GM18519 (cell line): ENCODE results near the gene KCNK5.

Source experiments
- ATAC-seq: cut with Tn5 transposase; IDR thresholded peaks from one replicate; pipeline ENCODE4 v1.9.1; 2021; ENCODE audit warnings: mild to moderate bottlenecking, moderate library complexity; ENCODE audit not compliant: unreplicated experiment, low FRiP score

KCNK5 gene

DNA sequence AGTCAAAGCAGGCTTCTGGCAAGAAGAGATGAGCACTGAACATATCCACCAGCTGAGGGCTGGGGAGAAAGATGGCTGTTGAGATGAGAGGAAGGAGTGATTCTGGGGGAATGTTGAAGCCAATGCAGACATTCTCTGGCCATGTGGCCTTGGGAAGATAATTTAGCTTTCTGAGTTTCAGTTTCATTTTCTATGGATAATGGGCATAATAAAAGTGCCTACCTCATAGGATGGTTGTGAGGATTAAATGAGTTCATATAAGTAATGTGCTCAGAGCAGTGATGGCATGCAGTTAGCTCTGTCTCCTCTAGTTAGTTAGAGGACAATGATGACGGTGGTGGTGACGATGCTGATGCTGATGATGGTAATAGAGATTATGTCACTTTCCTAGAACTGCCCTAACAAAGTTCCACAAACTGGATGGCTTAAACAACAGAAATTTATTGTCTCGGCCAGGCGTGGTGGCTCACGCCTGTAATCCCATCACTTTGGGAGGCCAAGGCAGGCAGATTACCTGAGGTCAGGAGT is 18.5 kb upstream of the KCNK5 start:
- no peak for ATAC-seq

DNA sequence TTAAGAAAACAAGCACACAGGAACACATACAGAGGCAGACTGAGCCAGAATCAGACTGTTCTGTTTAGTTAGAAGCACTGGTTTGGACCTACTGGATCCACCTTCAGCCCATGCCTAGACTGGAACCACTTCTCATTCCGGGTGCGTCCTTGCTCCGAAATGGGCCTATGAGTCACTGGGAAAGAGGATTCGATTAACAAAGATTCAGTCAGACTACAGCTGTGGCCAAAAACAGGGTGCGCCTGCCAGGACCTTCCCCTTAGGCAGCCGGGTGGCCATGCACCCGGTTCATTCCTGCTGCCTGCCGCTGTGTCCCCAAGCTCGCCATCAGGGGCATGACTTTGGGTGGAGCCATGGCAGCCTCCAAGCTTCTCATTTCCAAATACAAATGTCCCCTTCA is 14.5 kb upstream of the KCNK5 start:
- ATAC-seq = no peak

DNA sequence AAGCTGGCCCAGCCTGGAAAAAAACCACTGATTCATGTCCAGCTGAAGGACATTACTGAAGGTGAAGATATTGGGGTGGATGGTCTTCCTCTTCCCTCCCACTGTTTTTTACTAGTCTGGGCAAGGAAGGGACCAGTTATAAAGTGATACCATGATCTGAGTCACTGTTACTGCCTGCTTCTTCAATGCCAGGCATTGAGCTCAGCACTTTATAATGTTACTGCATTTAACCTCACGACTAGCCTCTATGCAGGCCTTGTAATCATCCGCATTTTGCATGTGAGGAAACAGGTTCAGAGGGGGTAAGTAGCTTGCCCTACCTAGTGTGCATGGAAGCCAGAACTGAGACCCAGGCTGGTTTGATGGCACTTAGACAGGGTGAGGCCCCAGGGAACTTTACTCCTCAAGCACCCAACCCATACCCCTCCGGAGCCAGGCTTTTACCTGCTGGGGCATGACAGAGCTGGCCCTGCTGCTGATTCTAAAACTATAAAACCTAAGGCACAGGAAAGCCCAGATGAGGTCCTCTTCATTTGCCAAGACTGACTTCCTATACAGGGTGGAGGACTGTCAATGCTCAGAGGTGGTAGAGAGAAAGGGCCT is 11.0 kb upstream of the KCNK5 start:
- ATAC-seq = no peak

- ATAC-seq = no peak
These were observed 10.4 kb upstream of the KCNK5 start for GRCh38 chr6:39239527-39240154.

GRCh38 chr6:39236742-39237141 is 7.5 kb upstream of the KCNK5 start:
- ATAC-seq = no peak

DNA sequence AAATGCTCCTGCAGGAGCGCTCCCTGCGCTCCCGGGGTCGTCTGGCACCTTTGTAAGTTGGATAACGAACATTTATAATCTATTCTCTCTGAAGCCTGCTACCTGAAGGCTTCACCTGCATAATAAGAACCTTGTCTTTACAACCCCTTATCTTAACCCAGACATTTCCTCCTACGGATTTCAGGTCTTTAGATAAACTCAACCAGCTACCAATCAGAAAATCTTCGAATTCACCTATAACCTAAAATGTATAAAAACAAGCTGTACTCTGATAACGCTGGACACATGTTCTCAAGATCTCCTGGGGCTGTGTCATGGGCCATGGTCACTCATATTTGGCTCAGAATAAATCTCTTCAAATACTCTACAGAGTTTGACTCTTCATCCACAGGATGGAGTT is 4.1 kb upstream of the KCNK5 start:
- no peak for ATAC-seq

- no peak for ATAC-seq
These were observed 2.4 kb upstream of the KCNK5 start for GRCh38 chr6:39231521-39232243.

GRCh38 chr6:39230654-39231035 is 1.4 kb upstream of the KCNK5 start:
- ATAC-seq = no peak

- no peak for ATAC-seq
These were observed 934 bp downstream of the KCNK5 start for GRCh38 chr6:39228111-39228971.

DNA sequence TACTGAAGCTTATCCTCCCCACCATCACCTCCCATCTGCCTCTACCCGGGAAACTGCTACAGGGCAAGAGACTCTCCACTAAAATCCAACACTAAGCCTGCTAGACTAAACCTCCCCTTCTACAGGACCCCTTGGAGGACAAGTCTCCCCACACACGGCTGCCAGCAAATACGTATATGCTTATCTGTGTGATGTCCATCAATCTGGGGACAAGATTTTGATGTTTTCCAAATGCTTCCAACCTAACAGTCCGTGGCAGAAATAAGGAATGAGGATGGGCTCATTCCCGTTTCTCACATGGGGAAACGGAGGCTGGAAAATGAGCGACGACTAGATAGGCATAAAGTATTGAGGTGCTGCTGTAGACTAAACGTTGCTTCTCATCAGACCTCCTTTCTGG is 1.8 kb downstream of the KCNK5 start:
- no peak for ATAC-seq

DNA sequence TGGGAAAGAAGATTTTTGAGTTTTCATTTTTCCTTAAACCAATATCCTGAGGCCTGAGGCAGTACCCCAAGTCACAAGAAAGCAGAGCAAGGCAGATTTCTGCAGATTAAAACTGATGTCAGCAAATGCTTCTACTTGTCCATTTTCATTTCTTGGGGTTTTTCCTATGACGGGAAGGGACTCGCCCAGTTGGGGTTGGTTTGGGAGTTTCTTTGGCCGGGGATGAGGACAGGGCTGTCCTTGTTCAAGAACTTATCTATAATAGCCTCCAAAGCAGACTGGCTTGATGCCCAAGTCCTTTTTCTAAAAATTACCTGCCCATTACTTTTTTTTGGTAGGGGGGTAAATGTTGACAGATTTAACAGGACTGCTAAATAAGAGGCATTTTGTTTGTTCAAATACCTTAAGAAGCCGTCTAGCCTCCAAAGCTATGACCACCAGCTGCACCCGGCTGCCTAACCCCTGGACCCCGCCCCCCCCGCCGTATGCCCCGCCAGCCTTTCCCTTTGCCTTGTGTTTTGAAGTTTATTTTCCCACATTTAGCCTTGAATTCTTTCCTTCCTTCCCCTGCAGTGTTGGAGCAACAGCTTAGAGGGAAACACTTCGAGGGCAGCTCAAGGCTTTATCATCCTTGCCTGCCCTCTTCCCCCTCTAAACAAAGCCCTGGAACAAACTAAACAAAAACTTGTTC is 2.5 kb downstream of the KCNK5 start:
- no peak for ATAC-seq

GRCh38 chr6:39225946-39226437 is 3.3 kb downstream of the KCNK5 start:
- no peak for ATAC-seq

DNA sequence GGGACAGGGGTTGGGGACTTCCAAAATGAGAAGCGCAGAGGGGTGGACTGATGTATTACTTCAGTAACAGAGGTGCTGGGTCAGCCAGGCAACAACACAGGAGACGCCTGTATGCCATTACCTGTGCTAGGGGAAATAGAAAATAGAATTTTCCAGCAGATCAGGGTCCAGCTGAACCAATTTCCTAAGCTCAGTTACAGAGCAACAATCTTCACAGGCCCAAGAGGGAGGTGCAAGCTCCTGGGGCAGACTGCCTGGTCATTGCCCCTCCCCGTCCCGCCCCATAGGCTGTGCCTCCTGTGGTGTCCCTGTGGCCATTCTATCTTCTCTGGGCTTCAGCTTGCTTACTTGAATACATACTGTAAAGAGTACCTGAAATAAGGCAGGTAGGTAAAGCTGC is 3.7 kb downstream of the KCNK5 start:
- ATAC-seq = no peak

DNA sequence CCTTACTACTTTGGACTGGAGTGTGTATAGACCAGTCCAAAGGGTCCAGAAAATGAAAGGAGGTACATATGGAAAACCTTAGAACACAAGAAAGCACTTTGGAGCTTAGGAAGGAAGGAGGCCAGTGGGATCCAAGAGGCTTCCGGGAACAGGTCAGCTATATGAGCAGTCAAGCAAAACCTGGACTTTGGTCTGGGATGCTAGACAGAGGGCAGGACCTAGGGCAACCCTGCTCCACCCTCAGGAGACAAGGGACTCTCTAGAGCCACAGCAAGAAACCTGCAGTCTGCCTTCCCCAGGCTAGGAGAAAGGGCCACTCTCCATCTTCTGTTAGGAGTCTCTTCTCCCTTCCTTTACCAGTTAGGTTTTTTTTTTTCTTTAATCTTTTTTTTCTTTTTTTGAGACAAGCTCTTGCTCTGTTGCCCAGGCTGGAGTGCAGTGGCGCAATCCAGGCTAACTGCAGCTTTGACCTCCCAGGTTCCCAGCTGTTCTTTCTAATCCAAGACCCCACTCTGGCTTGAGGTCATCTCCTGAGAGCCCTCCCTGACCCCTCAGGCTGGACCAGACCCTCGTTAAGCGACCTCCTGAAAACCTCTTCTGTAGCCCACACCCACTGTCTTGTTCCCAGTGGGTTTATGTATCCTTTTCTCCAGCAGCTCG is 4.6 kb downstream of the KCNK5 start:
- no peak for ATAC-seq

GRCh38 chr6:39224011-39224410 is 5.3 kb downstream of the KCNK5 start:
- ATAC-seq = no peak

GRCh38 chr6:39223555-39223954 is 5.7 kb downstream of the KCNK5 start:
- ATAC-seq = no peak

DNA sequence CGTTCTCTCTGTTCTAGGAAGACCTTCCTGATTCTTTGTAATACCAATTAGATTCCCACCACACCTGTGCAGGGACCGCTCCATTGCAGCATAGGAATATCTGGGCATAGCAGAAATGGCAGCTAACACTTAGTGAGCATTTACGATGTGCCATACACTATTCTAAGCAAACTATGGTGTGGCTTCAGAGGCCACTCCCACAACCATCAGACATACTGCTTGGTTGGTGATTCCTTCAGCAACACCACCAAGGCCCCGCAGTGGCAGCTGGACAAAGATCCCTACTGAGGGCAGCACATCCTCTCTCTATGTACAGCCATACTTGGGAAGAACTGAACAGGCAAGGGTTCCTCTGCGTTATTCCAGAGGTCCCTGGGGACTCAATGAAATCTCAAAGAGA is 6.2 kb downstream of the KCNK5 start:
- ATAC-seq = no peak

- ATAC-seq = no peak
These were observed 7.3 kb downstream of the KCNK5 start for GRCh38 chr6:39221779-39222641.

DNA sequence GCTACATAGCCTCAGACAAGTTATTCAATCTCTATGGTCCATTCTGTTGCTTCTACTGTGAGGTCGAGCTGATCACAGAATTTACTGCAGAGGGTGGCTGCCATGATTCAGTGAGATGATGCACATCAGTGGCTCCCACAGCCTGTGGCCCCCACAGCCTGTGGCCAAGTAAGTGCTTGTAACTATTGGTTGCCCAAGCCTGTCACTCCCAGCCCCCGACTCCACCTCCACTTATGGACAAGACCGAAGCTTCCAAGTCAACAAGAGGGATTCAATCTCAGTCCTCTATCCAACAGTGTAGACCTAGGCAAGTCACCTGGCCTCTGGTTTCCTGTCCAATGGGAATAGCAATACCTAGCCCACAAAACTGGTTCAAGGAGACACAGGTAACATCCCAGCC is 8.2 kb downstream of the KCNK5 start:
- ATAC-seq = no peak
